Vagina (tissue), 2 donors: ENCODE results near the gene DNAH10. TPM values are rescaled to one million over a fixed set of nuclear protein-coding genes. Genes with fewer than 3 reads are reported as not detected.

Experiments used
- DNase-seq, 2 donors: peaks; one replicate each; pipeline ENCODE4 v3.0.0-alpha.2; 2017; ENCODE audit errors: extremely low spot score in 2 of 2
- H3K27ac ChIP-seq: fragments of 200-600 bp; sonication (generic); one replicate; pipeline ENCODE4 v1.5.1; 2019
- H3K27me3 ChIP-seq: fragments of 200-600 bp; sonication (generic); one replicate; pipeline ENCODE4 v1.5.1; 2019
- H3K36me3 ChIP-seq, 2 donors: fragments of 200-600 bp; sonication (generic); one replicate each; pipeline ENCODE4 v1.5.1; 2017 to 2019
- H3K4me1 ChIP-seq: fragments of 200-600 bp; sonication (generic); one replicate; pipeline ENCODE4 v1.5.1; 2019
- H3K4me3 ChIP-seq, 2 donors: fragments of 200-600 bp; sonication (generic); 1 replicate in 1 of 2; 2 replicates in 1 of 2; pipeline ENCODE4 v1.5.1; 2016 to 2019
- H3K9me3 ChIP-seq: fragments of 200-600 bp; sonication (generic); one replicate; pipeline ENCODE4 v1.5.1; 2019
- CTCF ChIP-seq, 3 experiments: fragments of 450-650 bp in 2 of 3; fragments of 200-600 bp in 1 of 3; sonication (generic) in 1 of 3; IDR thresholded peaks; one replicate each; pipeline ENCODE4 v1.5.1; 2017 to 2019; ENCODE audit warnings: antibody characterized with exemption in 3 of 3, mild to moderate bottlenecking in 2 of 3, moderate library complexity in 2 of 3
- POLR2A ChIP-seq, 2 donors: fragments of 450-650 bp; IDR thresholded peaks; one replicate each; pipeline ENCODE4 v1.6.1; 2017; ENCODE audit warnings: antibody characterized with exemption in 2 of 2, mild to moderate bottlenecking in 2 of 2, moderate library complexity in 2 of 2
- POLR2AphosphoS5 ChIP-seq, 2 donors: sonication (generic); formaldehyde crosslinking; IDR thresholded peaks; one replicate each; pipeline ENCODE4 v1.9.0; 2017; ENCODE audit warnings: antibody characterized with exemption in 2 of 2, mild to moderate bottlenecking in 2 of 2, low read depth in 1 of 2; ENCODE audit not compliant: insufficient read depth in 1 of 2
- intact Hi-C: fragments of 100-400 bp; cut with DNase I; formaldehyde crosslinking; loops from one replicate; pipeline ENCODE4 v1.15.1; 2023
- total RNA-seq: library from RNA; depleted of rRNA; stranded (reverse); fragments of >200 nt; gene quantifications from one replicate; pipeline ENCODE4 v1.2.3, GENCODE V29; 2016

The DNAH10 gene
- total RNA-seq, 1 donor from 2014 or later: not detected

- H3K36me3 ChIP-seq: no peaks in the 10 kb centered on the region
- TF ChIP-seq CTCF (IDR thresholded peaks at IDR 0.05) (no peak), POLR2A (IDR thresholded peaks at IDR 0.05) (no peak), POLR2AphosphoS5 (IDR thresholded peaks at IDR 0.05; ENCODE audit: insufficient read depth in 1 of 2, low read depth in 1 of 2) (no peak)
- no peak overlapping the region for H3K27ac ChIP-seq
- no peaks in the 10 kb centered on the region for H3K9me3 ChIP-seq
- no peak for DNase-seq
- H3K4me1 ChIP-seq: no peaks in the 10 kb centered on the region
- no peak overlapping the region for H3K4me3 ChIP-seq
- H3K27me3 ChIP-seq: no peaks in the 10 kb centered on the region
- intact Hi-C loops: loop anchor here (1.0 kb wide), 1 partner anchor 18 kb away; no protein-coding TSS in a partner anchor
Observed at GRCh38 chr12:123873793-123874192, 111.7 kb downstream of the DNAH10 start.

- Histone ChIP-seq H3K4me3 (no peak overlapping the region), H3K9me3 (no peaks in the 10 kb centered on the region), H3K4me1 (no peaks in the 10 kb centered on the region), H3K27me3 (no peaks in the 10 kb centered on the region), H3K27ac (no peak overlapping the region), H3K36me3 (no peaks in the 10 kb centered on the region)
- DNase-seq: no peak
- intact Hi-C loops: no loop called here
- TF ChIP-seq POLR2AphosphoS5 (IDR thresholded peaks at IDR 0.05; ENCODE audit: insufficient read depth in 1 of 2, low read depth in 1 of 2): no peak
- TF ChIP-seq CTCF (IDR thresholded peaks at IDR 0.05): no peak
- TF ChIP-seq POLR2A (IDR thresholded peaks at IDR 0.05): no peak
Observed at GRCh38 chr12:123877968-123878367, 115.9 kb downstream of the DNAH10 start.

- Histone ChIP-seq H3K4me3 (no peak overlapping the region), H3K4me1 (no peaks in the 10 kb centered on the region), H3K9me3 (no peaks in the 10 kb centered on the region), H3K27ac (no peak overlapping the region), H3K27me3 (no peaks in the 10 kb centered on the region), H3K36me3 (no peaks in the 10 kb centered on the region)
- TF ChIP-seq POLR2AphosphoS5 (IDR thresholded peaks at IDR 0.05; ENCODE audit: insufficient read depth in 1 of 2, low read depth in 1 of 2): no peak
- TF ChIP-seq CTCF (IDR thresholded peaks at IDR 0.05): no peak
- TF ChIP-seq POLR2A (IDR thresholded peaks at IDR 0.05): no peak
- intact Hi-C loops: no loop called here
- DNase-seq: no peak
Observed at GRCh38 chr12:123879101-123879500, 117.0 kb downstream of the DNAH10 start.

- intact Hi-C loops: no loop called here
Observed at GRCh38 chr12:123879691-123880090, 117.6 kb downstream of the DNAH10 start.

More at GRCh38 chr12:123879691-123880090, 117.6 kb downstream of the DNAH10 start:
- no peak overlapping the region for H3K27ac ChIP-seq
- no peak for TF ChIP-seq CTCF (IDR thresholded peaks at IDR 0.05)
- no peak for TF ChIP-seq POLR2A (IDR thresholded peaks at IDR 0.05)
- TF ChIP-seq POLR2AphosphoS5 (IDR thresholded peaks at IDR 0.05; ENCODE audit: insufficient read depth in 1 of 2, low read depth in 1 of 2): no peak
- H3K27me3 ChIP-seq: no peaks in the 10 kb centered on the region
- no peak for DNase-seq
- no peaks in the 10 kb centered on the region for H3K9me3 ChIP-seq
- no peaks in the 10 kb centered on the region for H3K4me1 ChIP-seq
- no peak overlapping the region for H3K4me3 ChIP-seq
- H3K36me3 ChIP-seq: no peaks in the 10 kb centered on the region
